Nephron progenitor cell (in vitro differentiated cells): ENCODE results near the gene GPR37L1.

Experiments used
- DNase-seq: peaks from one replicate; pipeline ENCODE4 v3.0.0; 2021
- H3K27ac Mint-ChIP-seq: 2 replicates; pipeline ENCODE4 v1.8.0; 2021; ENCODE audit warnings: mild to moderate bottlenecking, moderate library complexity, mixed read lengths
- H3K27me3 Mint-ChIP-seq: 2 replicates; pipeline ENCODE4 v1.8.0; 2021; ENCODE audit warnings: mild to moderate bottlenecking, low read depth, mixed read lengths; ENCODE audit not compliant: poor library complexity
- H3K36me3 Mint-ChIP-seq: 2 replicates; pipeline ENCODE4 v1.8.0; 2021; ENCODE audit warnings: low read depth, mixed read lengths
- H3K4me1 Mint-ChIP-seq: 2 replicates; pipeline ENCODE4 v1.8.0; 2021; ENCODE audit warnings: mixed read lengths
- H3K4me3 Mint-ChIP-seq: 2 replicates; pipeline ENCODE4 v1.8.0; 2021; ENCODE audit warnings: mild to moderate bottlenecking, moderate library complexity, mixed read lengths
- H3K9me3 Mint-ChIP-seq: 2 replicates; pipeline ENCODE4 v1.8.0; 2021; ENCODE audit warnings: mild to moderate bottlenecking, moderate library complexity, mixed read lengths
- CTCF ChIP-seq: fragments of 200-600 bp; sonication (generic); IDR thresholded peaks from 2 replicates; pipeline ENCODE4 v1.5.0; 2021; ENCODE audit warnings: antibody characterized with exemption

The GPR37L1 gene

DNA sequence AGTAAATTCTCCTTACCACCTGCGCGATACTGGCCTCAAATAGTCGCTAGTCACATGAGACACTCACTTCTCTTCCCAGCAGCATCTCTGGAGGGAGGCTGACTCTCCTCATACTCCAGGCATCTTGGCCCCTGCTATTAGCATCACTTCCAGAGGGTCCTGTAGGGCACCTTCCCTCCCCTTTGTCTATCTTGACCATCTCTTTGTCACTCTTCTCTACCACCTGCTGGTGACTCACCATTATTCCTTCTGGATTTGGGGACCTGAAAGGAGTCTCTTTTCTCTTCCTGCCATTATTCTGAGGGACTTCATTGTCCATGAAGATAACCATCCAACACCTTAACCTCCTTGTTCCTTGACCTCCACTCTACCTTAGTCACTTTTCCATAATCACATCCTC is 31.7 kb upstream of the GPR37L1 start:
- H3K27me3 Mint-ChIP-seq, result peaks cover 3% of the 10 kb centered on the region
- no peak for TF ChIP-seq CTCF
- DNase-seq, result no peak
- no peak overlapping the region for H3K27ac Mint-ChIP-seq
- no peaks in the 10 kb centered on the region for H3K9me3 Mint-ChIP-seq
- H3K4me1 Mint-ChIP-seq, result peaks cover 27% of the 10 kb centered on the region
- H3K36me3 Mint-ChIP-seq, result no peaks in the 10 kb centered on the region
- H3K4me3 Mint-ChIP-seq, result no peak overlapping the region

DNA sequence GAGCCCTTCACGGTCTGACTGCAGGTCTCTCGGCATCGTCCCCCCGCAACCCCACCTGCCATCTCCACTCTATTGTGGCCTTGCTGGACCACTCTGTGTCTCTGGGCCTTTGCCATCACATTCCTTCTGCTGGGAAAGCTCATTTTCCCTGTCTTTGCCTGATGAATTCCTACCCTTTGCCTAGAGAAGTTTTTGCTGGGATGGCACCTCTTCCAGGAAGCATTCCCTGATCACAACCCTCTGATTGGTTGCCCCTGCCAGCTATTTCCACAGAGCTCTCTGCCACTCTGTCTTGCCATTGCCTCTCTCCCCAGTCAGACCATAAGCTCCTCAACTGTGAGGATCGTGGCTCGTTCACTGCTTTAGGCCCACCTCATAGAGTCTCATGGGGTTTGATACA is 28.9 kb upstream of the GPR37L1 start:
- Mint-ChIP-seq H3K4me1 (peaks cover 4% of the 10 kb centered on the region), H3K9me3 (no peaks in the 10 kb centered on the region), H3K4me3 (no peak overlapping the region), H3K27me3 (peaks cover 8% of the 10 kb centered on the region), H3K36me3 (no peaks in the 10 kb centered on the region), H3K27ac (peak overlapping the region; percentile 8)
- no peak for TF ChIP-seq CTCF
- DNase-seq, result no peak

GRCh38 chr1:202101184-202101583 is 21.5 kb upstream of the GPR37L1 start:
- no peaks in the 10 kb centered on the region for H3K36me3 Mint-ChIP-seq
- H3K9me3 Mint-ChIP-seq, result no peaks in the 10 kb centered on the region
- TF ChIP-seq CTCF, result no peak
- no peak for DNase-seq
- peak overlapping the region; percentile 86 for H3K27ac Mint-ChIP-seq
- peaks cover 5% of the 10 kb centered on the region for H3K27me3 Mint-ChIP-seq
- H3K4me1 Mint-ChIP-seq, result peaks cover 21% of the 10 kb centered on the region
- H3K4me3 Mint-ChIP-seq, result no peak overlapping the region

- TF ChIP-seq CTCF, result no peak
- no peaks in the 10 kb centered on the region for H3K36me3 Mint-ChIP-seq
Measured at GRCh38 chr1:202104073-202104472, 18.6 kb upstream of the GPR37L1 start.

DNA sequence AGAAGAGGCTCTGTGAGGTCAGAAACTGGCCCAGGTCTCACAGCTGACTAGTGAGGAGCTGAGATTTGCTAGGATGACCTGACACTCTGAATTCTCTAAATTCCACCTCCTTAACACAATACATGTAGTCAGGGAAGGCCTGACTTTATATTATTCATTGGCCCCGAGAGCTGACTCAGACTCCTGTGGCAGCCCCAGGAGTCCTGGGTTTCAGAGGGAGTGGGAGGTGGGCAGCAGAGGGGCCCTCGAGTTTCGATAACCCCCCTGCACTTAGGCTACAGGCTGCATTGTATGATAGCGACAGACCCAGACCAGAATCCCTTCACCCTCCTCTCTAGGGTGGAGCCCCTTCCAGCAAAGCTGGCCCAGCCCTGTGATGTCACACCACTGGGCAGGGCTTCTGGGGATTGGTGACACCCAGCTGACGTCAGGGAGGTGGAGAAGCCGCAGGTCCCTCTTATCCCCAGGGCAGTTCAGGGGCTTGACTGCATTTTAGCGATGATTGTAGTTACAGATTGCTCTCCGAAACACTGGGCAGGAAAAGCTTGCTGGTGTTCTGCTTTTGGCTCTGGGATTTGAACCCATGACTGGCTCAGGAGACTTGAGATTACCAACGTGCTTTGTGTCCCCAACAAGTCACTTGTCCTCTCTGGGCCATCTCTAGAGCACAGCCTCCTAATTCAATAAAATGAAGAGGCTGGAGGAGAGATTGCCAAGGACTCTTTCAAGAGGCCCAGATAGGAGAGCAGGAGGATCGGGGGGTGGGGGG is 17.0 kb upstream of the GPR37L1 start:
- no peak overlapping the region for H3K27ac Mint-ChIP-seq

More at GRCh38 chr1:202104073-202104472, 18.6 kb upstream of the GPR37L1 start:
- H3K9me3 Mint-ChIP-seq, result no peaks in the 10 kb centered on the region
- peaks cover 37% of the 10 kb centered on the region for H3K4me1 Mint-ChIP-seq
- peaks cover 2% of the 10 kb centered on the region for H3K27me3 Mint-ChIP-seq
- H3K27ac Mint-ChIP-seq, result peak overlapping the region; percentile 43
- DNase-seq, result no peak
- H3K4me3 Mint-ChIP-seq, result no peak overlapping the region

More for the DNA sequence above, 17.0 kb upstream of the GPR37L1 start:
- peak; percentile 64 for DNase-seq
- Mint-ChIP-seq H3K4me1 (peaks cover 43% of the 10 kb centered on the region), H3K4me3 (no peak overlapping the region), H3K9me3 (no peaks in the 10 kb centered on the region), H3K27me3 (peaks cover 3% of the 10 kb centered on the region), H3K36me3 (no peaks in the 10 kb centered on the region)
- TF ChIP-seq CTCF, result no peak
